ENCODE measurements around the gene AGBL5.
"Not testable (repeated sequence)": the region's sequence is repeated elsewhere in the genome, so short reads cannot be mapped to it uniquely, and the experiment has no call there.

Gene AGBL5

DNA sequence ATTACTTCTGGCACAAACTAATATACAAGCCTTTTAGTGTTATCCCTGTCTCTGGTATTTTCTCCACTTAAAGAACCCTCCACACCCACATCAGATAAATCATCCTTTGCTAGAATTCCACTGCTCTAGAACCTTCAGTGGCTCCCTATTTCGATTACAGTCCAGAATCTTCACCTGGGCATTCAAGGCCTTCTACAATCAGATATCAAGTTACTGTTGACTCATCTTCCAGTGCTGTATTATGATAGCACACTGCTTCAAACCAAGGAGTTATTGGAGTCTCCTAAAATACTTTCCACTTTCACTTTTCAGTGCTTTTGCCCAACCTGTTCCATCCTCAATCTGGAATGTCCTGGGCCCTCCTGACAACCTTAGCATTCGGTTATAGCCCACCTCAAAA lies 64.1 kb downstream of the AGBL5 start:
- no peak for DNase-seq (ENCODE audit: low read depth in 2 of 2, low spot score in 1 of 2)

DNA sequence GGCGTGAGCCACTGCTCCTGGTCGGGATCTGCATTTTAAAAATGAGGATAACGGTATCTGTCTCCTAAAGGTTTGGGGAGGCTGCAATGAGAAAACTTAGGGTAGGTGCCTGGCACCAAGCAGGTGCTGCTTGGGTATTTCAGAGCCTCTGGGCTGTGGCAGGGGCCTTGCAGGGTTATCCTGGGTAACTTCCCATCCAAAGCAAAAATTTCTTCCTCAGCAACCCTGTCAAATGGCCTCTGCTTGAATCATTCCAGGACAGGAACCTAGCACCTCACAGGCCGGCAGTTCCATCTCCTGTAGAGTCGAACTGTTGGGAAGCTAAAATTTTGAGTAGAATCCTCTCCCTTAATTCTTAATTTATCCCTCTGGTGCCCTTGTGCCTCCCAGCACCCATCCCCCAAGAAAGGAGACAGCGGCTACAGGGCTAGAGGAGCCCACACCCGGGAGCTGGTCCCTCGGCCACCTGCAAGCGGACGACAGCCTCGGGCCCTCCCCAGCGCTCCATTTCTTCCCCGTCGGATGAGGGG lies 66.6 kb downstream of the AGBL5 start:
- no peak for DNase-seq (ENCODE audit: low read depth in 2 of 2, low spot score in 1 of 2)

GRCh38 chr2:27118525-27119329 lies 67.3 kb downstream of the AGBL5 start, which contains the start of gene CGREF1:
TSS of gene CGREF1 (minus strand) at chr2:27119128. CDS start at chr2:27104366, 14,762 bp downstream.
- DNase-seq (ENCODE audit: low read depth in 2 of 2, low spot score in 1 of 2), result no peak

- DNase-seq (ENCODE audit: low read depth in 2 of 2, low spot score in 1 of 2), result not testable (repeated sequence)
Observed at GRCh38 chr2:27119330-27119670, 67.8 kb downstream of the AGBL5 start.
